Measurements from ENCODE around the gene GPC5.

GPC5 gene

DNA sequence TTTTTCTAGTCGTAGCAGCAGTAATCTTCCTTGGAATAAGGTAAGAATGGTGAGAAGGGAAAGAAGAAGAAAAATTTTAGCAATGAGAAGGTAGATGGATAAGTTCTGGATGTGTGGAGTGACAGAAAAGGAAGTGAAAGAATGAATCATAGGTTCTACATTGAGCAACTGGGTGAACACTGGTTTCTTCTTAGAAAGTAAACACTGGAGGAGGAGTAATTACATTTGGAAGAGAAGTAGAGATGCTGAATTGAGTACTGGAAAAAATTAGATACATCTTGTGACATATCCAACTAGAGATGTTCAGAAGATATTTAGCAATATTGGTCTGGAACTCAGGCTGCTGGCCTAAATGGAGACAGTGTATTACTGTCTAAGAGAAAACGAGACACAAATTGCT, 148.5 kb downstream of the GPC5 start:
- no peak for DNase-seq

DNA sequence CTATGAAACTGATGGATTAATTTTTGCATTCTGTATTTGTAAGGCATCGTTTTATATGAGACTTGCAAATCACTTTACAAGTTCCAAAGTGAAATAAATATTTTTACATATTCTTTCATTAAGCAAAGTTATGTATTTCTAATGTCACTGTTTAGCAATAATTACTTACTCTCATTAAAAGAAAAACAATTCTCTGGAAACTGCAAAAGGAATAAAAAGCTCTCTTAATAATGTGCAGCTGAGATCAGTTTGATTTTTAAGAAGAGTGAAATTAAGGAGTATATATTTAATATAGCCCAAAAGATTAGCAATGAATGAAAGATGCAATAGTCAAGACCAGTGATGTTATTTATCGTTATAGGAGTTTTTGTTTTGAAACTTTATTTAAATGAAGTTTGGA, 155.2 kb downstream of the GPC5 start:
- no peak for DNase-seq

DNA sequence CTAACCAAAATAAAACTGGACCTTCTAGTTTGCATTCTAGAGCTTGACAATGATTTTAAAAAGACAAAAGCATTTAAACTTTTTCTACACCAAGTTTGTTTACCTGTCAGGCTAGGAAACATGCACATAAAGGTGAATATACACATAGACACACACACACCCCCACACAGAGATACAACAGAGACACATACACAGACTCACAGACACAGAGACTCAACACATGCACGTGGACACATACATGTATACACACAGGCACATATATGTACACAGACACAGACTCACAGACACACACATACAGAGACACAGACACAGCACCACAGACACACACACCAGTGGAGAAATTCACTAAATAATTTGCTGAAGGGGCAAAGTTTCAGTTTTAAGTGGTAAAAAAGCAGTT, 155.7 kb downstream of the GPC5 start:
- DNase-seq: no peak

DNA sequence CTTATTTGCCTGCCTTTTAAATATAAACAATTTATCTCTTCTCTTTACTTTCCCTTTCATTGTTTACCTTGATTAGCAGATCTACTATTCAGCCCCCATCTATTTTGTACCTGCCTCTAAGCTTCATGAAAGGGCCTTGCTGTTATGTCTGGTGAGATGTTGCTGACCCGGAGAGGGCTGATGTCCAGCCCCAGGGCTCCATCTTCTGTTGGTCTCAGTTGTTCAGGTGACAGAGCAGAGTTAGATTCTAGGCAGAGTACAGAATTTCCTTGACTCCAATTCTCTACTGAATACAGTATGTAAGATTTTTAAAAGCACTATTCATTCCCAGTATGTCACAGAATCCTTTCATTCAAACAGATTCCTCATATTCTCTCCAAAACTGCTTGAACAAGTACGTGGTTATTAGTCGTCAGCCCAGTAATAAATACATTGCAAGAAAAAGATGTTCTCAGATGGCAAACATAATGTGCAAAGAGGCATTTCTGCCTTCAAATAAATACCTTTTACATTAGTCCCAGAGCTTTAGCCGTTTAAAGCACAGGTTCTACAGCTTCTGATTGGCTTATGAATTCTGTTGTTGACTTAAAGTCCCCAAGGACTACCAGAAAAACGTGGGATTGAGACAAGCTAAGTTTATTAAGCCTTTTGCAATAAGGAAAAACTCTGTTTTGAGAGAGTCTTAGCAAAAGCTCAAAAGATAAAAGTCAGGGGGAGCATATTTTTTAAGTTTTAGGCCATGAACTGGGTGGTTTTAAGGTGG, 159.1 kb downstream of the GPC5 start:
- no peak for DNase-seq

DNA sequence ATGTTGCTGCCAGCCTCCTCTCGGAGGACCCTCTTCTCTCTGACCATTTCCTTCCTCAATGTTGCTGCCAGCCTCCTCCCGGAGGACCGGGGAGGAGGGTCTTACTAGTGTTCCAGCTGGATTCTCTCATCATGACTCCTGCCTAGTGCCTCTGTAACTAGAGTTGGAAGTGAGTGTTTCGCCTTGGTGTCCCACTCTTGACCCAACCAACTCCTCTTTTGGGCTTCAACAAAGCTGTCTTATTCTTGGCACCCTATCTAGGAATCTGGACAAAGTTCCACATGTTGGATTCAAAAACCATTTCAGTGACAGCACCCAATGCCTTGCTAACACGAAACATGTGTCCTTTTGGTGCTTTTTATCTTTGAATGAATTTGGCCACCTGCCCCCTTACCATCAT, 165.4 kb downstream of the GPC5 start:
- no peak for DNase-seq

DNA sequence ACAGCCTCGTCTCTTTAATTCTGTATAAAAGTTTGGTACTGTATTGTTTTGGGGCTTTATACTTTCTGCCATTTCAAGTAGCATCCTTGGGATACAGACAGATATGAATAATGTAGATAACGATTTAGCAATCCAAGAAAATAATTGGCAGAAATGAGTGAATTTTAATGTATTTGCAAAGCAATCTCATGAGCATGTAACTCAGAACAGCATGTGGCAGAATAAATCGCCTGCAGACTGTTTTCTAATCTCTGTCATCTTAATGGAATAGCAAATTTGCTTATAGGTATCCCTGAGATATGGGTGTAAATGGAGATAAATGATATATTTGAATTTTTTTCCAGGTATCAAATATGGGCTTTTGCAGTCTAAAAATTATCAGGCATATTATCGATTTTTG, 166.0 kb downstream of the GPC5 start:
- DNase-seq: no peak

DNA sequence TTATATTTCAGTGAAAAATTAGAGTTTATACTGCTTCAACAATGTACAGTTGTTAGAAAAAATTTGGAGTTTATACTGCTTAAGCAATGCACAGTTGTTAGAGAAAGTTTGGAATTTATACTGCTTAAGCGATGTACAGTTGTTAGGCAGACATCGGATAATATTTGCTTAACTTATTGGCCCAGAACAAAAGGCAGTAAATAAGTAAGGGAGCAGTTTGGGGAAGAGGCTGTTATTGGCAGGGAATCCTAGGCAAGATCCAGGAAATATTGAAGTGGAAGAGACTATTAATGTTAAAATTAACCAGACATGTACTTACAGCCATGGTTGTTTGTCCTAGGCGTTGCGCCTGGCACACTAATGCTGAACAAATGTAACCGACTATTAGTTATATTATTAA, 166.9 kb downstream of the GPC5 start:
- no peak for DNase-seq

DNA sequence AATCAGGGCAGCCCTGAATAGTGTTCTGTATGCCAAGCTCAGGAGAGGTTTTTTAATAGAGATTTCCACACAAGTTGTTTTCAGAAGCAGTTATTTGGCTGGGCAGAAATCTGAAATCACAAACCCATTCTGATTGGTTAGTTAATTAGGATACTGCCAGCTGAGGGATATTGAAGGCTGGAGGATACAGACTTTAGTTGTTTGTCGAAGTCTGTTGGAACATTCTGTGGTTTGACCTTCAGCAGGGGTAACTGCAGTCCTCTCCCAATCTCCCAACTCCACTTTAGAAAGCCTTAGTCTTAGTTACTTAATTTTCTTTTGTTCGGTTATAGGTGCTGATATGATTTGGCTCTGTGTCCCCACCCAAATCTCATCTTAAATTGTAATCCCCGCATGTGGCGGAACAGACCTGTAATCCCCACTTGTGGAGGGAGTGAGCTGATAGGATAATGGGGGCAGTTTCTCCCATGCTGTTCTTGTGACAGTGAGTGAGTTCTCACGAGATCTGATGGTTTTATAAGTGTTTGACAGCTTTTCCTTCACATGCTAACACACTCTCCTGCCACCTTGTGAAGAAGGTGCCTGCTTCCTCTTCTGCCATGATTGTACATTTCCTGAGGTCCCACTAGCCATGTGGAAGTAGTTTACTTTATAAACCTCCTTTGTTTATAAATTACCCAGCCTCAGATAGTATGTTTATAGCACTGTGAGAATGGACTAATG, 169.2 kb downstream of the GPC5 start:
- no peak for DNase-seq

DNA sequence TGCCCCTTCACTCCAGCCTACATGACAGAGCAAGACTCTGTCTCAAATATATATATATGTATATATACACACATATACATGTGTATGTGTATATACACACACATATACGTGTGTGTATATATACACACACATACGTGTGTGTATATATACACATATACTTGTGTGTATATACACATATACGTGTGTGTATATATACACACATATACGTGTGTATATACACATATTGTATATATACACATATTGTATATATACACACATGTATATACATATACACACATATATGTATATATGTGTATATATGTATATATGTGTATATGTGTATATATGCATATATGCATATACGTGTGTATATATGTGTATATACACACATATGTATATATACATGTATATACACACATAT, 173.3 kb downstream of the GPC5 start:
- DNase-seq: no peak

DNA sequence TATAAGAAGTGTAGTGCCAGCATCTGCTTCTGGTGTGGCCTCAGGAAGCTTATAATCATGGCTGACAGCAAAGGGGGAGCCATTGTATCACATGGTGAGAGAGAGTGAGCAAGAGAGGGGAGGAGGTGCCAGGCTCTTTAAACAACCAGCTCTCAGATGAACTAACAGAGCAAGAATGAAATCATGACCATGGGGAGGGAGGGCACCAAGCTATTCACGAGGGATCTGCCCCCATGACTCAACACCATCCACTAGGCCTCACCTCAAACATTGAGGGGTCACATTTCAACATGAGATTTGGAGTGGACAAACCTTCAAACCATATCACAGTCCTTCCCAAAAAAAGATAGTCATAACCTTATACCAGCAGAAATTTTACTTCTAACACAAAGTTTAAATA, 174.0 kb downstream of the GPC5 start:
- DNase-seq: no peak

DNA sequence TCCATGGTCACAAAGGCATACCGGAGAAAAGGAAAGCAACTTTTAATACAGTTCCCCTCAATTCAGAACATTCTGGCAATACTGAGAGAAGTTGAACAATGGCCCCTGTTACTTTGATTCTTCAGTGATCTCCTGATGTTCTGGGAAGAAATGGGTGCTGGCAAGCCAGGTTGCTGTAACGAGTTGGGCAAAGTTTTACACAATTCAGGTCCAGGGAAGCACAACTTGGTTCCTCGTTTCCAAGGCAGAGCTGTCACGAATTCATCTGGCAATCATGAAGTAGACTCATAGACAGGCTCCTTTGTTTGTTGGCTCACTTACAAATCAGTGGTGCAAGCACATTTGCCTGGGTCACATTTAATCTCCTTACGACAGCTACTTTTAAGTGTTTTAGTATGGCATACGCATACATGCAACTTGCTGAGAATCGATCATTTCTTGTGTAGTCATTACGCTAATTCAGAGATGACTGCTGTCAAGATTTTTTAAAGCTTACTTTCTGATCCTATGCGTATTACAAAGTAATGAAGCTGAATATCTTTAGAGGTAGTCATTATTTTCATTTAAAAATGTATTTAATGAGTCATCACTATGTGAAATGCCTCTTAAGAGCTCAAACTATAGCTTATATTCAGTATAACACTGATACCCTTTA, 174.7 kb downstream of the GPC5 start:
- no peak for DNase-seq

DNA sequence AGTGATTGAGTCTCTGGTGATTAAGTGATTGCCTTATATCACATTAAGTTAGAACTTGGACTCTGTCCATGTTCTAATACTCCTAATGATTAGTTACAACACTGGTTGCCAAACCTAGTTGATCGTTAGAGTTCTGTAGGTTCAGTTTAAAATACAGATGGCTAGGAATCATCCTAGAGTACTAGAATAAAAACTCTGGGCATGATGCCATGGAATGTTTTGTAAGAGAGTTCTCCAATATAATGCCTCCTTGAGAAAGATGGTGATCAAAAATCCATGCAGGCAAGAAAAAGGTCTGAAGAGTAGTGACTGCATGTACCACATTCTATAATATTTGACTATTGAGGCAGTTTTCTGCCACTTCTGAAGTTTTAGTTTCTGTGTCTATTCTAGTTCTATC, 176.3 kb downstream of the GPC5 start:
- DNase-seq: no peak

DNA sequence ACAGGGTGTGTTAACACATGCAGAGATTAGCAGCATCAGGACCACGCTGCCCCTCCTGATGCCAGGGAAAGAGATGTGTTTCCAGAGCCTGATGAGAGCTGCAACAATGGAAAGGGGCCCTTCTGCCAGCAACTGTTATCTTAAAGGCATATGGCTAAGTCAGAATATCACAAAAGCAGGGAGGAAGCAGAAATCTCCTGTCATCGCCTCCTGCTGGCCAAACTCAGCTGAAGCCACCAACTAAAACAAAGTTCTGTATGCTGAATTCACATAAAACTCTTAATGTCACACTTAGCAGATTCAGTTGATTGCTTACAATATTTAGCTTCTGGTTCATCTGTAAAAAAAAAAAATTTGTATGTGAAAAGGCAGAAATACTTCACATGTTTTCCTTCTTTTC, 178.2 kb downstream of the GPC5 start:
- no peak for DNase-seq

DNA sequence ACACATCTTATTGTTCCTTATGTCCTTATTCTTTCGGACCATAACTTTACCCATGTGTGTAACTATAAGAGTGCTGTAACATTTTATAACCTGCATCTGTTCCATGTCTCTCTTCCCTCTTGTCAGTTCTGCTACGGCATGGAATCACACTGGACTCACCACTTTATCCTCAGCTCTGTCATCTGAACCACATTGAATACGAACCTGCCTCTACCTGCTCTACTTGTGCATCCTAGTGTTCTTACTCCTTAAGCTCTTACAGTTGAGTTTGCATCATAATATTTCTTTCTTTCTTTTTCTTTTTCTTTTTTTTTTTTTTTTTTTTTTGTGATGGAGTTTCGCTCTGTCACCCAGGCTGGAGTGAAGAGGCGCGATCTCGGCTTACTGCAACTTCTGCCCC, 180.9 kb downstream of the GPC5 start:
- DNase-seq: no peak

DNA sequence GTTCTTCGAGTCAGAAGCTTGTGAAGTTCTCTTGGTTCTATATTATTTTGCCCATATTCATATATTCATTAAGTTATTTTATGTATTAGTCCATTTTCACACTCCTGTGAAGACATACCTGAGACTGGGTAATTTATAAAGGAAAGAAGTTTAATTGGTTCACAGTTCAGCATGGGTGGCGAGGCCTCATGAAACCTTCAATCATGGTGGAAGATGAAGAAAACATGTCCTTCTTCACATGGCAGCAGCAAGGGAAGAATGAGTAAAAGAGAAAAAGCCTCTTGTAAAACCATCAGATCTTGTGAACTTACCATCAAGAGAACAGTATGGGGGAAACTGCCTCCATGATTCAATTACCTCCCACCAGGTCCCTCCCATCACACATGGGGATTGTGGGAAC, 182.3 kb downstream of the GPC5 start:
- no peak for DNase-seq

DNA sequence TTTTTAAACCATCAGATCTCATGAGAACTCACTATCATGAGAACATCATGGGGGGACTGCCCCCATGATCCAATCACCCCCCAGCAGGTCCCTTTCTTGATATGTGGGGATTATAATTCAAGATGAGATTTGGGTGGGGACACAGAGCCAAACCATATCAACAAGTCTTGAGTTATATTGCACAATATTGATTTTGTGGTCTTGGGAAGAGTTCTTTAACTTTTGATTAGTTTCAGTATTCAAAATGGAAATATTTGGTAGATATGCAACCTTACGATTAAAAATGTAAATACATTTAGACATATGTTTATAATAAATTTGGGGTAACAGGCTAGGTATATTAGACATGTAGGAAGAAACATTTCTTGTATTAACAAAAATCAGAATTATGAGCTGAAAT, 188.2 kb downstream of the GPC5 start:
- DNase-seq: no peak

DNA sequence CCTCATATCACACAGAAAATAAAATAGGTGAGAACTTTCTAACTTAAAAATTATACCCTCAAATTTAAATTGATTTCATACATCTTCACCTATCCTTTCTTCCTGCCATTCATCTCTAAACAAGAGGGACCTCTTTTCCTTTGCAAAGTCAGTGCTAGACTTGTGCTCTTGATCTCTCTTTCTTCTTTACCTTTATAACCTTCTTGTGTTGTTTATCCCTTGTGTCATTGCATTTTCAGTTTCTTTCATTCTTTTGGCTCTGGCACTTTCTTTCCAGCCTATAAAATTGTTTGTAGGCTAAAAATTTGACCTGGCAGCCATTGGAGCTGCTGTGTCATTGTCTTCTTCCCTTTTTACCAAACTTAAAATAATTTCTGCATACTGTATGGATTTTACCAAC, 190.1 kb downstream of the GPC5 start:
- DNase-seq: no peak

DNA sequence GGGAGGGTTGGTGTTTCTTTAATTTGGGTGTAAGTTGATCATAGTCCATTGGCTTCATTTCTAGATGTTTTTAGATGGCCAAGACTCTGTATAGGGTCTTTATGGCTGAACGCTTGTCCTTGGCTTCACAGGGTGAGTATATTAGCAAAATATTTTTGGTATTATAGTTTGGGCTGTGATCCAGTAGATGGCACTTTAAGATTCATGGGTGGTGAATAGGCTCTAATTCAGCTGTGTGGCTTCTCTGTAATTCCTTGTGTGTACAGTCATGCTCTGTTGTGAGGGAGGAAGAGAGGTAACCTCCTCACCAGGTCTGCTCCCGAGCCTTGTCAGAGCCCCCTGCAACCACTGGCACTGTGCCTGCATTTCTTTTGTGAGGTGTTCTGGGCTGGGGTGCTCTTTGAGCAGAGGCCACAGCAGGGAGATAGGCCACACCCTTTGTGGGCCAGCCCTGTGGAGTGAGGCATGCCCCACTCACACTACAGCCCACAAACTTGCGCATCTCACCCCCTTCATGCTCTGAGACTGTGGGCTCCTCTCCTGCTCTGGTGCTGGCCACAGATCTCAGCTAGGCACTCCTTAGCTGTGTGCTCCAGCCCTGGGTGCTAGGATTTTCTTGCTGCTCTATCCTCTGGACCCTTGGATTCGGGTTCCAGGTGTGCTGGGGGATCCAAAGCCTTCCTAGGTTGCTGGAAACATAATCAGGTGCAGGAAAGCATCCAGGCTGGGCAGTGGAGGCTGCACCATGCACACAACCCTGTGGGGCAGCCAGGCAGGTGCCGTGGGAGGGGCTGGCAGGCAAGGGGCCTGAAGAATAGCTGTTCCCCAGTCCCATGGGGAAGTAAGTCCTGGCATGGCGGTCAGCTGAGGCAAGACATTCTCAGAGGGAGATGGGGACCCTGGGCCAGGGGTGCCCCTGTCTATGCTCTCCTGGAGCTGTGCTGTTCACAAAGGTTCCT, 193.9 kb downstream of the GPC5 start:
- no peak for DNase-seq

DNA sequence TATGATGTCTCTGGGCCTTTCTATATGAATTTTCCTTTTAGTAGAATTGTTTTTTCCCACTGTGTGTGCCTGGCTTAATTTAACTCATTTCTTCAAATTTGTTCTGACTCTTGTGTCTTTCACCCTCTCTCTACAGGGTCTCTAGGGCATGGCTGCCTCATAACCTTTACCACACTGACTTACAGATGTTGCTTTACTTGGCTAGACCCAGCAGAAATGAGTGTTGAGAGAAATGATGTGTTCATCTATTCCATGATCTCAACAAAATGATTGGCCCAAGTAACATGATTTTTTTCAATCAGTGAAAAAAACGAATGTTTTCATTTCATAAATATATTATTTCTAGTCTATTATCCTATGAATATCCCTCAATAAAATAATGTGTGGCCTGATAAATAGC, 195.0 kb downstream of the GPC5 start:
- no peak for DNase-seq

DNA sequence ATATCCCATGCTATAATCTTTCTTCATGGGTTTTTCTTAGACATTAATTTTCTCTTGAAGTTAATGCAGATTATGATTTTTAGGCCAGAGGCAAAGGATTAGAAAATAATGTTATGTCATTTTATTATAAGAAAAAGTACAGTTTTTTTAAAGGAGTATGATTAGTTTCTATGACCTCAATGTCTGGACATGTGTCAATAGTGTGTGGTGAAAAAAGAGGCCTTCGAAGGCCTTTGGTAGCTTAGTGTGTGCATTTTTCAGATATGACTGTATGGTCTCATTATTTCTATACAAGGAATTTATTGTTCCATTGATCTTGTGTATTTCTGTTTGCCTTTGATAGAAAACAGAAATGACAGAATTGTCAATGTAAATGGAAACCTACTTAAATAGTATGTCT, 195.6 kb downstream of the GPC5 start:
- no peak for DNase-seq

DNA sequence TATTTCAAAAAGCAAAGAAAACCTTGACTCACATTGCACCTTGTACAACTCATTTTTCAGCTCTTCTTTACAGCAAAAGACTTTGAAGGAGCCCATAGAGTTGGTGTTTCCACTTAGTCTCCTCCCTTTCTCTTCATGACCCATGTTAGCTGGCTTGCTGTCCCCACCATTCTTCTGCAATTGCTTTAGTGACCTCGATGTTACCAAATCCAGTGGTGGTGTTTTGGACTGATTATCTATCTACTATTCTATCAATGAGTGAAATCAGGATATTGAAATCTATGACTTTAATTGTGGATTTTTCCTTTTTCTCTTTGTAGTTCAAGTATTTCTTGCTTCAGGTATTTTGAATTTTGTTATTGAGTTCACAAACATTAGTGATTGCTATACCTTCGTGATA, 197.3 kb downstream of the GPC5 start:
- no peak for DNase-seq

DNA sequence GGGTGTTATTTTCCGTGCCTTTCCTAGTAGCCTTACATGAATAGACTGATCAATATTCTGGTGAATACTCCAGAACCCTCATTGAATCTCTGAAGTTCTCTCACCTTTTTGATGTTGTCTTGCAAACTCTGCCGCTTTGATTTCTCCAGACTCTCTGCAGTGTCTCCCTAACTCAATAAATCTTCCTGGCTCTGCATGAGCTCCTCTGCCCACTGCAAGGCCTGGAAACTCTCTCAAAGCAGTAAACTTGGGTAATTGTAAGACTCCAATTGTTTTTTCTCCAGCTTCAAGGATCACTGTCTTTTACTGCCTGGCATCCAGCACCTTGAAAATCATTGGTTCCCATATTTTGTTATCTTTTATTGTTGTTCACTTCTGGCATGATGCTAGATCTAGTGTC, 198.4 kb downstream of the GPC5 start:
- DNase-seq: no peak

DNA sequence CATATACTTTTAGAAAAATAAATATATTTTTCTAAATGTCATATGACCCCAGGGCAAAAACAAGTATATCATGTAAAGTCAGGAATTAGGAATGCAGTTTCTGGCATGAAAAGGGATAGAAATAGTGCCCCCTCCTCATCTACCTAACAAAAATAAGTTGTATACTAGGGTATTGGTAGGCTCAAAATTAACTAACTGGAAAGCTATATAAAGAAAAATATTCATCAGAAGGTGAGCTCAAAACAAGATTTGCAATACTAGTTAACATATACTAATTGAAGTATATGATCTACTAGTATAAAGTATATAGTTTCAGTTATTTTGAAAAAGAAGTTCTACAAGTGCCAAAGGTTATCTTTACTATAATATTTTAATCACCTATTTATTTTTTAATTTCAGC, 200.2 kb downstream of the GPC5 start:
- no peak for DNase-seq

Data from NCI-H2171 (cell line).